HEK293 (cell line): ENCODE measurements around the gene FAM200B.

Experiments
- GLI4 ChIP-seq: fragments of 450-650 bp; formaldehyde crosslinking; IDR thresholded peaks from 2 replicates; pipeline ENCODE4 v1.5.1; 2016; ENCODE audit warnings: missing biosample characterization, missing genetic modification characterization
- GLIS2 ChIP-seq: fragments of 450-650 bp; formaldehyde crosslinking; IDR thresholded peaks from 2 replicates; pipeline ENCODE4 v1.5.1; 2016; ENCODE audit warnings: missing biosample characterization, missing genetic modification characterization
- IKZF3 ChIP-seq: fragments of 450-650 bp; IDR thresholded peaks from 2 replicates; pipeline ENCODE4 v1.5.0; 2018; ENCODE audit warnings: missing biosample characterization, mild to moderate bottlenecking, missing genetic modification characterization, moderate library complexity
- KLF7 ChIP-seq: fragments of 450-650 bp; formaldehyde crosslinking; IDR thresholded peaks from 2 replicates; pipeline ENCODE4 v1.5.1; 2016; ENCODE audit warnings: missing biosample characterization, missing genetic modification characterization, borderline replicate concordance
- PRDM1 ChIP-seq: fragments of 450-650 bp; formaldehyde crosslinking; IDR thresholded peaks from 2 replicates; pipeline ENCODE4; 2016; ENCODE audit warnings: missing biosample characterization, missing genetic modification characterization
- SCRT2 ChIP-seq: fragments of 450-650 bp; formaldehyde crosslinking; IDR thresholded peaks from 2 replicates; pipeline ENCODE4 v1.5.1; 2016; ENCODE audit warnings: missing biosample characterization, missing genetic modification characterization
- SP3 ChIP-seq: fragments of 450-650 bp; formaldehyde crosslinking; IDR thresholded peaks from 2 replicates; pipeline ENCODE4 v1.5.1; 2016; ENCODE audit warnings: missing biosample characterization, missing genetic modification characterization
- WT1 ChIP-seq: fragments of 450-650 bp; formaldehyde crosslinking; IDR thresholded peaks from 2 replicates; pipeline ENCODE4 v1.5.1; 2016; ENCODE audit warnings: missing biosample characterization, missing genetic modification characterization
- ZIC2 ChIP-seq: fragments of 450-650 bp; formaldehyde crosslinking; IDR thresholded peaks from 2 replicates; pipeline ENCODE4 v1.5.1; 2016; ENCODE audit warnings: missing biosample characterization, missing genetic modification characterization
- ZNF174 ChIP-seq: fragments of 450-650 bp; formaldehyde crosslinking; IDR thresholded peaks from 2 replicates; pipeline ENCODE4 v1.5.0; 2017; ENCODE audit warnings: missing biosample characterization, mild to moderate bottlenecking, missing genetic modification characterization
- ZNF175 ChIP-seq: fragments of 450-650 bp; formaldehyde crosslinking; IDR thresholded peaks from 2 replicates; pipeline ENCODE4 v1.5.1; 2016; ENCODE audit warnings: missing biosample characterization, missing genetic modification characterization
- ZNF2 ChIP-seq: fragments of 450-650 bp; formaldehyde crosslinking; IDR thresholded peaks from 2 replicates; pipeline ENCODE4 v1.5.1; 2016; ENCODE audit warnings: missing biosample characterization, missing genetic modification characterization
- ZNF202 ChIP-seq: fragments of 450-650 bp; formaldehyde crosslinking; IDR thresholded peaks from 2 replicates; pipeline ENCODE4 v1.5.1; 2016; ENCODE audit warnings: missing biosample characterization, missing genetic modification characterization, borderline replicate concordance
- ZNF266 ChIP-seq: fragments of 450-650 bp; formaldehyde crosslinking; IDR thresholded peaks from 2 replicates; pipeline ENCODE4 v1.5.1; 2016; ENCODE audit warnings: missing biosample characterization, missing genetic modification characterization, low read depth
- ZNF341 ChIP-seq: fragments of 450-650 bp; formaldehyde crosslinking; IDR thresholded peaks from 2 replicates; pipeline ENCODE4; 2016; ENCODE audit warnings: low read depth, missing biosample characterization, missing genetic modification characterization
- ZNF354C ChIP-seq: fragments of 450-650 bp; formaldehyde crosslinking; IDR thresholded peaks from 2 replicates; pipeline ENCODE4 v1.5.1; 2016; ENCODE audit warnings: missing biosample characterization, missing genetic modification characterization, low read depth, borderline replicate concordance
- ZNF366 ChIP-seq: fragments of 450-650 bp; formaldehyde crosslinking; conservative IDR thresholded peaks from 2 replicates; pipeline ENCODE4 v1.5.1; 2016; ENCODE audit warnings: missing biosample characterization, missing genetic modification characterization
- ZNF391 ChIP-seq: fragments of 450-650 bp; formaldehyde crosslinking; IDR thresholded peaks from 2 replicates; pipeline ENCODE4 v1.5.1; 2016; ENCODE audit warnings: low read depth, missing biosample characterization, missing genetic modification characterization, borderline replicate concordance
- ZNF423 ChIP-seq: fragments of 450-650 bp; formaldehyde crosslinking; IDR thresholded peaks from 2 replicates; pipeline ENCODE4 v1.5.1; 2016; ENCODE audit warnings: missing biosample characterization, missing genetic modification characterization
- ZNF433 ChIP-seq: fragments of 450-650 bp; formaldehyde crosslinking; IDR thresholded peaks from 2 replicates; pipeline ENCODE4 v1.5.1; 2016; ENCODE audit warnings: missing biosample characterization, missing genetic modification characterization, low read depth
- ZNF521 ChIP-seq: fragments of 450-650 bp; formaldehyde crosslinking; IDR thresholded peaks from 2 replicates; pipeline ENCODE4 v1.5.1; 2017; ENCODE audit warnings: missing biosample characterization, mild to moderate bottlenecking, missing genetic modification characterization
- ZNF544 ChIP-seq: fragments of 450-650 bp; formaldehyde crosslinking; IDR thresholded peaks from 2 replicates; pipeline ENCODE4 v1.5.0; 2017; ENCODE audit warnings: missing biosample characterization, missing genetic modification characterization
- ZNF629 ChIP-seq: fragments of 450-650 bp; formaldehyde crosslinking; IDR thresholded peaks from 2 replicates; pipeline ENCODE4 v1.5.1; 2017; ENCODE audit warnings: missing biosample characterization, missing genetic modification characterization
- ZNF776 ChIP-seq: fragments of 450-650 bp; formaldehyde crosslinking; IDR thresholded peaks from 2 replicates; pipeline ENCODE4 v1.5.0; 2017; ENCODE audit warnings: missing biosample characterization, missing genetic modification characterization, borderline replicate concordance
- ZNF792 ChIP-seq: fragments of 450-650 bp; formaldehyde crosslinking; IDR thresholded peaks from 2 replicates; pipeline ENCODE4 v1.5.1; 2016; ENCODE audit warnings: missing biosample characterization, missing genetic modification characterization
- ZSCAN30 ChIP-seq: fragments of 450-650 bp; IDR thresholded peaks from 2 replicates; pipeline ENCODE4 v1.5.1; 2018; ENCODE audit warnings: missing biosample characterization, mild to moderate bottlenecking, missing genetic modification characterization, moderate library complexity
- ZSCAN5A ChIP-seq: fragments of 450-650 bp; formaldehyde crosslinking; IDR thresholded peaks from 2 replicates; pipeline ENCODE4 v1.5.1; 2016; ENCODE audit warnings: missing biosample characterization, missing genetic modification characterization
- TF ChIP-seq, protein P1 (sequence below): fragments of 450-650 bp; formaldehyde crosslinking; IDR thresholded peaks from 2 replicates; pipeline ENCODE4 v1.5.1; 2016; ENCODE audit warnings: missing biosample characterization, missing genetic modification characterization
- TF ChIP-seq, protein P2 (sequence below): fragments of 450-650 bp; formaldehyde crosslinking; IDR thresholded peaks from 2 replicates; pipeline ENCODE4 v1.5.1; 2016; ENCODE audit warnings: missing biosample characterization, missing genetic modification characterization
- TF ChIP-seq, protein P3 (sequence below): fragments of 450-650 bp; formaldehyde crosslinking; conservative IDR thresholded peaks from 2 replicates; pipeline ENCODE4 v1.5.1; 2016; ENCODE audit warnings: low read depth, missing biosample characterization, missing genetic modification characterization

FAM200B gene

GRCh38 chr4:15681372-15682241, at the start of gene FAM200B (continued):
- TF ChIP-seq ZIC2 (tag by site-specific recombination), result peak; percentile 47; the same call in 1 of the 2 replicates
- no peak for TF ChIP-seq ZNF776 (tag by site-specific recombination)
- TF ChIP-seq ZNF521, result no peak
- TF ChIP-seq SCRT2 (tag by site-specific recombination), result no peak; the same call in 1 of the 2 replicates
- TF ChIP-seq, protein P1, sequence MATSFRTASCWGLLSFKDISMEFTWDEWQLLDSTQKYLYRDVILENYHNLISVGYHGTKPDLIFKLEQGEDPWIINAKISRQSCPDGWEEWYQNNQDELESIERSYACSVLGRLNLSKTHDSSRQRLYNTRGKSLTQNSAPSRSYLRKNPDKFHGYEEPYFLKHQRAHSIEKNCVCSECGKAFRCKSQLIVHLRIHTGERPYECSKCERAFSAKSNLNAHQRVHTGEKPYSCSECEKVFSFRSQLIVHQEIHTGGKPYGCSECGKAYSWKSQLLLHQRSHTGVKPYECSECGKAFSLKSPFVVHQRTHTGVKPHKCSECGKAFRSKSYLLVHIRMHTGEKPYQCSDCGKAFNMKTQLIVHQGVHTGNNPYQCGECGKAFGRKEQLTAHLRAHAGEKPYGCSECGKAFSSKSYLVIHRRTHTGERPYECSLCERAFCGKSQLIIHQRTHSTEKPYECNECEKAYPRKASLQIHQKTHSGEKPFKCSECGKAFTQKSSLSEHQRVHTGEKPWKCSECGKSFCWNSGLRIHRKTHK (tag by site-specific recombination), result no peak
- TF ChIP-seq WT1 (tag by site-specific recombination), result 0 out of 2 replicates have a peak, but pooled peaks have one; percentile 16
- TF ChIP-seq ZNF629 (tag by site-specific recombination), result peak; percentile 44
- TF ChIP-seq GLIS2 (tag by site-specific recombination), result peak; percentile 50; the same call in 1 of the 2 replicates
- 0 out of 2 replicates have a peak, but pooled peaks have one; percentile 26 for TF ChIP-seq ZNF792 (tag by site-specific recombination)
- peak; percentile 67; the same call in 1 of the 2 replicates for TF ChIP-seq ZNF366 (tag by site-specific recombination)
- no peak for TF ChIP-seq PRDM1 (tag by site-specific recombination)
- TF ChIP-seq ZNF266 (tag by site-specific recombination), result no peak
- peak; percentile 97 for TF ChIP-seq IKZF3 (tag by site-specific recombination)
- TF ChIP-seq ZNF544 (tag by site-specific recombination), result no peak
- peak; percentile 90 for TF ChIP-seq ZSCAN30 (tag by site-specific recombination)
- no peak for TF ChIP-seq ZNF354C
- TF ChIP-seq ZNF433 (tag by site-specific recombination), result no peak
- TF ChIP-seq ZNF341 (tag by site-specific recombination), result peak; percentile 50
- no peak for TF ChIP-seq ZSCAN5A (tag by site-specific recombination)
- TF ChIP-seq ZNF202, result no peak
- no peak for TF ChIP-seq ZNF391
- peak; percentile 68 for TF ChIP-seq ZNF2
- TF ChIP-seq KLF7 (tag by site-specific recombination), result peak; percentile 90
- TF ChIP-seq ZNF175 (tag by site-specific recombination), result no peak
- TF ChIP-seq SP3 (tag by site-specific recombination), result no peak; the same call in none of the 2 replicates
- TF ChIP-seq, protein P2, sequence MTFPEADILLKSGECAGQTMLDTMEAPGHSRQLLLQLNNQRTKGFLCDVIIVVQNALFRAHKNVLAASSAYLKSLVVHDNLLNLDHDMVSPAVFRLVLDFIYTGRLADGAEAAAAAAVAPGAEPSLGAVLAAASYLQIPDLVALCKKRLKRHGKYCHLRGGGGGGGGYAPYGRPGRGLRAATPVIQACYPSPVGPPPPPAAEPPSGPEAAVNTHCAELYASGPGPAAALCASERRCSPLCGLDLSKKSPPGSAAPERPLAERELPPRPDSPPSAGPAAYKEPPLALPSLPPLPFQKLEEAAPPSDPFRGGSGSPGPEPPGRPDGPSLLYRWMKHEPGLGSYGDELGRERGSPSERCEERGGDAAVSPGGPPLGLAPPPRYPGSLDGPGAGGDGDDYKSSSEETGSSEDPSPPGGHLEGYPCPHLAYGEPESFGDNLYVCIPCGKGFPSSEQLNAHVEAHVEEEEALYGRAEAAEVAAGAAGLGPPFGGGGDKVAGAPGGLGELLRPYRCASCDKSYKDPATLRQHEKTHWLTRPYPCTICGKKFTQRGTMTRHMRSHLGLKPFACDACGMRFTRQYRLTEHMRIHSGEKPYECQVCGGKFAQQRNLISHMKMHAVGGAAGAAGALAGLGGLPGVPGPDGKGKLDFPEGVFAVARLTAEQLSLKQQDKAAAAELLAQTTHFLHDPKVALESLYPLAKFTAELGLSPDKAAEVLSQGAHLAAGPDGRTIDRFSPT, result peak; percentile 52; the same call in 1 of the 2 replicates
- 0 out of 2 replicates have a peak, but pooled peaks have one; percentile 46 for TF ChIP-seq GLI4
- TF ChIP-seq, protein P3, sequence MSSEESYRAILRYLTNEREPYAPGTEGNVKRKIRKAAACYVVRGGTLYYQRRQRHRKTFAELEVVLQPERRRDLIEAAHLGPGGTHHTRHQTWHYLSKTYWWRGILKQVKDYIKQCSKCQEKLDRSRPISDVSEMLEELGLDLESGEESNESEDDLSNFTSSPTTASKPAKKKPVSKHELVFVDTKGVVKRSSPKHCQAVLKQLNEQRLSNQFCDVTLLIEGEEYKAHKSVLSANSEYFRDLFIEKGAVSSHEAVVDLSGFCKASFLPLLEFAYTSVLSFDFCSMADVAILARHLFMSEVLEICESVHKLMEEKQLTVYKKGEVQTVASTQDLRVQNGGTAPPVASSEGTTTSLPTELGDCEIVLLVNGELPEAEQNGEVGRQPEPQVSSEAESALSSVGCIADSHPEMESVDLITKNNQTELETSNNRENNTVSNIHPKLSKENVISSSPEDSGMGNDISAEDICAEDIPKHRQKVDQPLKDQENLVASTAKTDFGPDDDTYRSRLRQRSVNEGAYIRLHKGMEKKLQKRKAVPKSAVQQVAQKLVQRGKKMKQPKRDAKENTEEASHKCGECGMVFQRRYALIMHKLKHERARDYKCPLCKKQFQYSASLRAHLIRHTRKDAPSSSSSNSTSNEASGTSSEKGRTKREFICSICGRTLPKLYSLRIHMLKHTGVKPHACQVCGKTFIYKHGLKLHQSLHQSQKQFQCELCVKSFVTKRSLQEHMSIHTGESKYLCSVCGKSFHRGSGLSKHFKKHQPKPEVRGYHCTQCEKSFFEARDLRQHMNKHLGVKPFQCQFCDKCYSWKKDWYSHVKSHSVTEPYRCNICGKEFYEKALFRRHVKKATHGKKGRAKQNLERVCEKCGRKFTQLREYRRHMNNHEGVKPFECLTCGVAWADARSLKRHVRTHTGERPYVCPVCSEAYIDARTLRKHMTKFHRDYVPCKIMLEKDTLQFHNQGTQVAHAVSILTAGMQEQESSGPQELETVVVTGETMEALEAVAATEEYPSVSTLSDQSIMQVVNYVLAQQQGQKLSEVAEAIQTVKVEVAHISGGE (tag by site-specific recombination), result peak; percentile 96
- TF ChIP-seq ZNF423 (tag by site-specific recombination), result peak; percentile 84
- TF ChIP-seq ZNF174 (tag by site-specific recombination), result no peak
